HepG2 (cell line): Measurements from ENCODE around the gene TAS1R3. TPM values are rescaled to one million over a fixed set of nuclear protein-coding genes. Genes with fewer than 3 reads are reported as not detected.
A peak's percentile ranks its signal among the peaks of the same experiment; 100 is the strongest.

Experiments
- ATAC-seq: fragments of 200-7000 bp; cut with Tn5 transposase; 3 replicates; pipeline ENCODE4 v1.9.1; 2020; ENCODE audit warnings: mild to moderate bottlenecking, moderate library complexity
- BruUV-seq: library from RNA; stranded (reverse); fragments of 400-500 nt; replicated peaks from 2 replicates; lab custom pipeline; 2021; lab: Mats Ljungman, UMichigan
- CTCF ChIA-PET: fragments of 300-600 bp; formaldehyde crosslinking; extraction: SDS; loops from one replicate; lab custom pipeline; 2021; ENCODE audit warnings: low total read pairs, inconsistent platforms, low intra/inter-chr PET ratio; lab: Yijun Ruan, JAX
- POLR2A ChIA-PET: fragments of 350-600 bp; sonication (Branson Sonifier 250); formaldehyde crosslinking; loops from one replicate; lab custom pipeline; 2020; ENCODE audit warnings: antibody characterized with exemption, inconsistent platforms; lab: Yijun Ruan, JAX
- DNase-seq: peaks from one replicate; pipeline ENCODE4 v3.0.0-alpha.2; 2015; ENCODE audit warnings: low spot score
- FAIRE-seq: peaks from 3 replicates; lab custom pipeline; 2011; peaks lifted over from hg19 to GRCh38; lab: Jason Lieb, UNC
- H2AFZ ChIP-seq: one replicate; pipeline ENCODE4 v1.6.1; 2011; ENCODE audit warnings: low read length, inconsistent platforms
- H3K27ac ChIP-seq: fragments of 300-600 bp; 3 replicates; pipeline ENCODE4 v1.8.0; 2011; ENCODE audit warnings: mixed run types, mild to moderate bottlenecking, mixed read lengths, low read length, inconsistent platforms; ENCODE audit not compliant: insufficient read depth; ENCODE audit errors: extremely low read length
- H3K27me3 ChIP-seq, 2 experiments: fragments of 200-600 bp in 1 of 2; 2 replicates in 1 of 2; 3 replicates in 1 of 2; pipeline versions ENCODE4 v1.6.0 to v1.8.0; 2011; ENCODE audit warnings: low read length in 2 of 2, mild to moderate bottlenecking in 2 of 2, moderate library complexity in 2 of 2, inconsistent platforms in 1 of 2; ENCODE audit not compliant: insufficient read depth in 2 of 2, control insufficient read depth in 1 of 2
- H3K36me3 ChIP-seq, 2 experiments: fragments of 200-600 bp in 1 of 2; replicated peaks in 1 of 2; 2 replicates in 1 of 2; 3 replicates in 1 of 2; pipeline versions ENCODE4 v1.5.1 to v1.8.0; 2011; ENCODE audit warnings: low read length in 2 of 2, inconsistent platforms in 1 of 2; ENCODE audit not compliant: insufficient read depth in 2 of 2, control insufficient read depth in 1 of 2
- H3K4me1 ChIP-seq: 2 replicates; pipeline ENCODE4 v1.5.1; 2012; ENCODE audit warnings: low read length, inconsistent platforms; ENCODE audit not compliant: insufficient read depth
- H3K4me2 ChIP-seq: 2 replicates; pipeline ENCODE4 v1.6.0; 2011; ENCODE audit warnings: low read depth, low read length, inconsistent platforms
- H3K4me3 ChIP-seq, 3 experiments: fragments of 200-600 bp in 1 of 3; sonication (generic), shearing (Covaris generic) in 1 of 3; replicated peaks in 1 of 3; 2 replicates each; pipeline ENCODE4 v1.5.1; 2011 to 2016; ENCODE audit warnings: low read length in 3 of 3, inconsistent platforms in 2 of 3, low read depth in 2 of 3, mild to moderate bottlenecking in 2 of 3, control low read depth in 1 of 3, mixed read lengths in 1 of 3; ENCODE audit not compliant: insufficient read depth in 1 of 3
- H3K79me2 ChIP-seq: one replicate; pipeline ENCODE4 v1.6.1; 2011; ENCODE audit warnings: low read length, inconsistent platforms; ENCODE audit not compliant: insufficient read depth
- H3K9ac ChIP-seq: 2 replicates; pipeline ENCODE4 v1.6.0; 2011; ENCODE audit warnings: mild to moderate bottlenecking, low read depth, low read length, inconsistent platforms; ENCODE audit not compliant: insufficient read depth
- H3K9me3 ChIP-seq: 2 replicates; pipeline ENCODE4 v1.5.1; 2012; ENCODE audit warnings: mild to moderate bottlenecking, low read length
- H4K20me1 ChIP-seq: 2 replicates; pipeline ENCODE4 v1.6.0; 2011; ENCODE audit warnings: inconsistent platforms, mild to moderate bottlenecking, low read length, moderate library complexity; ENCODE audit not compliant: insufficient read depth
- BATF2 ChIP-seq: sonication (generic); formaldehyde crosslinking; IDR thresholded peaks from 2 replicates; pipeline ENCODE4 v1.8.0; 2022; ENCODE audit warnings: mild to moderate bottlenecking, missing genetic modification reagents, moderate library complexity
- CENPX ChIP-seq: sonication (generic); formaldehyde crosslinking; IDR thresholded peaks from 2 replicates; pipeline ENCODE4 v1.9.0; 2021; ENCODE audit warnings: mild to moderate bottlenecking, missing genetic modification reagents, moderate library complexity
- HOXA9 ChIP-seq: sonication (generic); formaldehyde crosslinking; IDR thresholded peaks from 2 replicates; pipeline ENCODE4 v1.8.1; 2022; ENCODE audit warnings: missing genetic modification reagents, mild to moderate bottlenecking, moderate library complexity, borderline replicate concordance
- POLR2AphosphoS2 ChIP-seq: IDR thresholded peaks from 2 replicates; pipeline ENCODE4 v1.6.1; 2011; ENCODE audit warnings: low read depth, low read length, improper control_type of control experiment
- SAP130 ChIP-seq: IDR thresholded peaks from 2 replicates; pipeline ENCODE4 v1.6.1; 2016; ENCODE audit warnings: low read depth
- SATB2 ChIP-seq: sonication (generic); formaldehyde crosslinking; IDR thresholded peaks from 2 replicates; pipeline ENCODE4 v1.5.0; 2020; ENCODE audit warnings: missing genetic modification reagents
- ZNF780A ChIP-seq: sonication (generic); formaldehyde crosslinking; IDR thresholded peaks from 2 replicates; pipeline ENCODE4 v1.8.0; 2022; ENCODE audit warnings: mild to moderate bottlenecking, missing genetic modification reagents, moderate library complexity
- WGBS: methylation state at CpG from one replicate; pipeline ENCODE4 v1.1.6; 2017; ENCODE audit warnings: low lambda C conversion rate; 5-methylcytosine and 5-hydroxymethylcytosine counted together
- in situ Hi-C: cut with HindIII; loops from 2 replicates; pipeline ENCODE4 v1.10.0; 2017; ENCODE audit warnings: low pct_unique_long_range_greater_than_20kb; ENCODE audit not compliant: extremely low pct_ligation_motif_present
- intact Hi-C: fragments of 100-400 bp; cut with micrococcal nuclease; formaldehyde crosslinking; loops from one replicate; pipeline ENCODE4 v1.10.0; 2022; ENCODE audit not compliant: unreplicated experiment
- polyA plus RNA-seq, 8 experiments: library from polyadenylated mRNA; depleted of rRNA in 3 of 8; stranded (reverse) in 7 of 8; unstranded in 1 of 8; fragments of >200 nt; fragmentation: Illumina TruSeq in 4 of 8; extraction: Trizol in 4 of 8; gene quantifications; 2 replicates each; pipeline versions ENCODE4 v1.2.1 to v1.2.3, GENCODE V29; 2011 to 2016; ENCODE audit warnings: low read depth in 4 of 8, missing spikeins in 1 of 8, mixed read lengths in 1 of 8; ENCODE audit not compliant: insufficient read depth in 1 of 8
- total RNA-seq, 5 experiments: library from RNA; depleted of rRNA; stranded (reverse); fragments of >200 nt; fragmentation: Illumina TruSeq; extraction: Trizol; gene quantifications; 2 replicates each; pipeline ENCODE4 v1.2.3, GENCODE V29; 2016; ENCODE audit warnings: low read depth in 1 of 5
- TF ChIP-seq, protein P1 (sequence below): sonication (generic); formaldehyde crosslinking; IDR thresholded peaks from 2 replicates; pipeline ENCODE4 v1.8.1; 2022; ENCODE audit warnings: low read depth, mild to moderate bottlenecking, missing genetic modification reagents
- TF ChIP-seq, protein P2 (sequence below): sonication (generic); formaldehyde crosslinking; IDR thresholded peaks from 2 replicates; pipeline ENCODE4 v1.8.0; 2022; ENCODE audit warnings: mild to moderate bottlenecking, missing genetic modification reagents, borderline replicate concordance

TAS1R3 gene
- total and polyA plus RNA-seq, 2 of the 13 experiments (the other 11 are each of a cell fraction or from before 2014, with no cell fraction given): 0.13 to 0.15 TPM

- ATAC-seq: no peak
- WGBS: no CpG with 5 or more reads among the region's 15 CpGs
Observed at GRCh38 chr1:1328254-1328653, 2.8 kb upstream of the TAS1R3 start.

GRCh38 chr1:1329304-1330210, 1.5 kb upstream of the TAS1R3 start:
- CTCF ChIA-PET: no interaction called here
- H3K4me1 ChIP-seq: peaks cover 36% of the 10 kb centered on the region
- no peaks in the 10 kb centered on the region for H3K9me3 ChIP-seq
- in situ Hi-C loops: no loop called here
- no peak overlapping the region for H3K27ac ChIP-seq
- no peak overlapping the region for H3K4me3 ChIP-seq
- 0 out of 5 replicates have a peak, but pooled peaks cover 0 to 4% of the 10 kb centered on the region in 2 experiments for H3K27me3 ChIP-seq
- H2AFZ ChIP-seq: no peak overlapping the region
- POLR2A ChIA-PET: interaction anchor here (1.4 kb wide), 2 partner anchors 18 to 25 kb away, joined by 3 to 5 read pairs; no protein-coding TSS in a partner anchor
- no peak for ATAC-seq
- H4K20me1 ChIP-seq: 0 out of 2 replicates have a peak, but pooled peaks cover under 1% of the 10 kb centered on the region
- no TSS peak for BruUV-seq
- peaks cover 0 to 3% of the 10 kb centered on the region in 2 experiments; a peak in 1 of 5 replicates for H3K36me3 ChIP-seq
- no peak for FAIRE-seq
- intact Hi-C loops: no loop called here
- no peak for DNase-seq
- peaks cover 15% of the 10 kb centered on the region for H3K79me2 ChIP-seq
- no peak overlapping the region for H3K9ac ChIP-seq
- H3K4me2 ChIP-seq: peak overlapping the region; percentile 87; the same call in 1 of the 2 replicates
- 95% methylated on average over 44 of the region's 58 CpGs for WGBS
- no peak for TF ChIP-seq SATB2 (CRISPR knock-in tag)
- TF ChIP-seq, protein P1, sequence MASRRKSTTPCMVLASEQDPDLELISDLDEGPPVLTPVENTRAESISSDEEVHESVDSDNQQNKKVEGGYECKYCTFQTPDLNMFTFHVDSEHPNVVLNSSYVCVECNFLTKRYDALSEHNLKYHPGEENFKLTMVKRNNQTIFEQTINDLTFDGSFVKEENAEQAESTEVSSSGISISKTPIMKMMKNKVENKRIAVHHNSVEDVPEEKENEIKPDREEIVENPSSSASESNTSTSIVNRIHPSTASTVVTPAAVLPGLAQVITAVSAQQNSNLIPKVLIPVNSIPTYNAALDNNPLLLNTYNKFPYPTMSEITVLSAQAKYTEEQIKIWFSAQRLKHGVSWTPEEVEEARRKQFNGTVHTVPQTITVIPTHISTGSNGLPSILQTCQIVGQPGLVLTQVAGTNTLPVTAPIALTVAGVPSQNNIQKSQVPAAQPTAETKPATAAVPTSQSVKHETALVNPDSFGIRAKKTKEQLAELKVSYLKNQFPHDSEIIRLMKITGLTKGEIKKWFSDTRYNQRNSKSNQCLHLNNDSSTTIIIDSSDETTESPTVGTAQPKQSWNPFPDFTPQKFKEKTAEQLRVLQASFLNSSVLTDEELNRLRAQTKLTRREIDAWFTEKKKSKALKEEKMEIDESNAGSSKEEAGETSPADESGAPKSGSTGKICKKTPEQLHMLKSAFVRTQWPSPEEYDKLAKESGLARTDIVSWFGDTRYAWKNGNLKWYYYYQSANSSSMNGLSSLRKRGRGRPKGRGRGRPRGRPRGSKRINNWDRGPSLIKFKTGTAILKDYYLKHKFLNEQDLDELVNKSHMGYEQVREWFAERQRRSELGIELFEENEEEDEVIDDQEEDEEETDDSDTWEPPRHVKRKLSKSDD (CRISPR knock-in tag): peak; percentile 19; the same call in 1 of the 2 replicates
- 0 out of 2 replicates have a peak, but pooled peaks have one; percentile 22 for TF ChIP-seq BATF2
- no peak for TF ChIP-seq CENPX
- no peak for TF ChIP-seq SAP130 (CRISPR knock-in tag)
- 0 out of 2 replicates have a peak, but pooled peaks have one; percentile 15 for TF ChIP-seq HOXA9 (CRISPR knock-in tag)
- TF ChIP-seq, protein P2, sequence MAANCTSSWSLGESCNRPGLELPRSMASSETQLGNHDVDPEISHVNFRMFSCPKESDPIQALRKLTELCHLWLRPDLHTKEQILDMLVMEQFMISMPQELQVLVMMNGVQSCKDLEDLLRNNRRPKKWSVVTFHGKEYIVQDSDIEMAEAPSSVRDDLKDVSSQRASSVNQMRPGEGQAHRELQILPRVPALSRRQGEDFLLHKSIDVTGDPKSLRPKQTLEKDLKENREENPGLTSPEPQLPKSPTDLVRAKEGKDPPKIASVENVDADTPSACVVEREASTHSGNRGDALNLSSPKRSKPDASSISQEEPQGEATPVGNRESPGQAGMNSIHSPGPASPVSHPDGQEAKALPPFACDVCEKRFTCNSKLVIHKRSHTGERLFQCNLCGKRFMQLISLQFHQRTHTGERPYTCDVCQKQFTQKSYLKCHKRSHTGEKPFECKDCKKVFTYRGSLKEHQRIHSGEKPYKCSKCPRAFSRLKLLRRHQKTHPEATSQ: no peak

More at GRCh38 chr1:1328254-1328653, 2.8 kb upstream of the TAS1R3 start:
- ChIA-PET POLR2A (interaction anchor here (1.4 kb wide), 1 partner anchor 19 kb away, joined by 3 read pairs; no protein-coding TSS in a partner anchor), CTCF (no interaction called here)
- H3K27me3 ChIP-seq: 0 out of 5 replicates have a peak, but pooled peaks cover 0 to 4% of the 10 kb centered on the region in 2 experiments
- FAIRE-seq: no peak
- H3K4me1 ChIP-seq: peaks cover 40% of the 10 kb centered on the region
- intact Hi-C loops: no loop called here
- H3K4me2 ChIP-seq: no peak overlapping the region
- H3K27ac ChIP-seq: no peak overlapping the region
- no peak overlapping the region for H3K4me3 ChIP-seq
- peaks cover 23% of the 10 kb centered on the region for H3K79me2 ChIP-seq
- H3K9ac ChIP-seq: no peak overlapping the region
- in situ Hi-C loops: no loop called here
- no peak for DNase-seq
- no peaks in the 10 kb centered on the region for H3K9me3 ChIP-seq
- TF ChIP-seq ZNF780A (no peak), POLR2AphosphoS2 (0 out of 2 replicates have a peak, but pooled peaks have one; percentile 35)
- no TSS peak for BruUV-seq
- H2AFZ ChIP-seq: no peak overlapping the region
- H3K36me3 ChIP-seq: peaks cover 0 to 3% of the 10 kb centered on the region in 2 experiments; a peak in 1 of 5 replicates
- H4K20me1 ChIP-seq: no peaks in the 10 kb centered on the region
